HG03064 (cell line): Measurements from ENCODE around the gene KIF12.

Source experiments
- ATAC-seq: cut with Tn5 transposase; IDR thresholded peaks from one replicate; pipeline ENCODE4 v1.9.1; 2021; ENCODE audit warnings: low read depth; ENCODE audit not compliant: unreplicated experiment

Gene KIF12

DNA sequence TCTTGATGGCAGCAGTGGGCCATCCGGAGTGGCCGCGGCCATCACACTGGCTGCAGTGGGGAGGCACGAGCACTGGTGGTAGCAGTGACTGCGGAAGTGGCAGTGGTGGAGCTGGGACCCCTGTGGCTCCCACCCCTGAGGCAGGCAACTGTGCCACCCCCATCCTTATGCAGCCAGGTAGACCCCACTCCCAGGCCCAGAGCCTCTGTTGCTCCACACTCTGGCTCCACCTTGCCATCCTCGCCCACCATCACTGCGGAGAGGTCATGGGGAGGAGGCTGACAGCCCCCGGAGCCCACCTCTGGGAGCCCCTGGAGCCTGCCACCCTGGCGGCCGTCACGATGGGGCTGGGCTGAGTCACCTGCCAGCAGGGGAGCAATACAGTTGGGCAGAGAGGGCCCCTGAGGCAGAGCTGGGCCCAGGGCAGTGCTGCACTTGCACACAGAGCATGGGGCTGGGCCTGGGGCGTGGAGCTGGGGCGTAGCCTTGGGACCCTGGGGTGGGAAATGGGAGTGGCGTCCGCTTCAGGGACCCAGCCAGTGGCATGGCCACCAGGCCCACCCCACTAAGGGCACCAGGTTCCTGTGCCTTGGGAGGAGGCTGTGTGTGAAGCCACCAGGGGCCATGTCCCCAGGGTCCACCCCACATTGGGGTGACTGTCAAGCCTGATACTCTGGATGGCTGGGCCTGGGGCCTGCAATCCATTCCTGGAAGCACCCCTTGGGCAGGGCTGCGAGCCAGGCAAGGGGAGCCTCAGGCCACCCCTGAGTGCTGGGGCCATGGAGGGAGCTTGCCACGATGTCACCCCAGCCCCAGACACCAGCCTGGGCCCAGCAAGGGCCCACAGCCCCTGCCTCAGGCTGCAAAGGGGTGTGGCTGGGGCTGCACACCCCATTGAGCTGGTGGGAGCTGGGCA is 28.6 kb downstream of the KIF12 start:
- no peak for ATAC-seq

- ATAC-seq: no peak
These were observed 29.5 kb downstream of the KIF12 start for GRCh38 chr9:114069476-114070187.

DNA sequence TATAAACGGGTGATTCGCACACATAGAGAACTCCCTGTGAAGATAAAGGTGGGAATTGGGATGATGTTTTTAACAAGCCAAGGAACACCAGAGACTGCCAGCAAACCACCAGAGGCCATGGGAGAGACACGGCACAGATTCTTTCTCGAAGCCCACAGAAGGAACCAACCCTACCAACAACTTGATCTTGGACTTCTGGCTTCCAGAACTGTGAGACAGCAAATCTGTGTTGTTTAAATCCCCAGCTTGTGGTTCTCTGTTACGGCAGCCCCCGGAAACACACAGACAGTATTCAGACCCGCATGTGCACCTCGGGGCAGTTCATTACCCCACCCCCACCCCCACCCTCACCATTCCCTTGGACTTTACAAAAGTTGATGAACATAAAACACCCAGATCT is 33.8 kb downstream of the KIF12 start:
- no peak for ATAC-seq

- no peak for ATAC-seq
These were observed 37.1 kb downstream of the KIF12 start for GRCh38 chr9:114061830-114062474.

- ATAC-seq: no peak
These were observed 37.8 kb downstream of the KIF12 start for GRCh38 chr9:114061292-114061691.

DNA sequence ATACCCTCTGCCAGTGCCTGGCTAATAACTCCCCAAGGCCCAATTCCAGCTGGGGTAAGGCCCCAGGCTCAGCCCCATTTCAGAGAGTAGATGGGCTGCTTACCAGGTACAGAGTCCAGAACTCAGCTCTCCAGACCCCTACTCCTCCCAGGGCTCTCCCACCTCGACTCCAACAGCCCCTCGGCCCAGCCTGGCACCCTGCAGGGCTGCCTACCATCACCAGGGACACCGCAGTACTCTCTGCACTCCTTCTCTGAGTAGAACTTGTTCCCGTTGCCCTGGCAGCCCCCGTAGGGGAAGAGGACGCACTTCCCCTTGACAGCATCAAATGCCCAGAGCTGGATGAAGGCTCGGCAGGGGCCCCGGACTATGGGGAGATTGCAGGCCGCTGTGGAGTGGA is 38.4 kb downstream of the KIF12 start:
- ATAC-seq: no peak

GRCh38 chr9:114060070-114060469 is 39.0 kb downstream of the KIF12 start:
- ATAC-seq: no peak

DNA sequence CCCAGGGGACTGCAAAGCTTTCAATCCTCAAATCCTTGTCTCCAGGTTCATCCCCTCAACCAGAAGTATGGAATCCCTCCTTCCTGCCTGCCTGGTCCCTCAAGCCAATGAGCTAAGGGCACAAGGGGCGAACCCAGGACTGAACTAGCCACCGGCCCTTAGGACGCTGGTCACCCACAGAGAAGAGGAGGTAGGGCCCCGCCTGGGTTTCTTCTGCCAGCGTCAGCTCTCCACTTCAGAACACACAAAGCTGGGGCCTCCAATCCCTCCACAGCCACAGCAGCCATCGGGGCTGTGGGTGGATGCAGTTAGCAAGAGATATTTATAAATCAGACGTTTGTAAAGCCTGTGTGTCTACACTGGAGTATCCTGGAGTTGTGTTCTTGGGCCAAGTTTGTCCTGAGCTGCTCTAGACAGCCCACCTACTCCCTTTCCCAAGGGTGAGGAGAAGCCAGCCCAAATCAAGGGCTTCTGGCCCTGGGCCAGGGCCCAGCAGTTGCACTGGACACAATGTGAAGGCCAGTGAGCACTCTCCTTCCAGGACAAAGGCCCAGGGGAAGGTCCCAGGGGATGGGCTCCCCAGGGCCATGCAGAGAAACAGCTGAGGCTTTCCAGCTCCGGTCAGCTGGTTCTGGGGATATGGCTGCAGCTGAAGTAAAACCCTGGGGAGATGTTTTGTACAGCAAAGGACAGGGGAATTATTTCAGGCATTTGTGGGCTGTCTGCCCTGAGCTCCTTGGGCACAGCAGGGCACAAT is 39.9 kb downstream of the KIF12 start:
- ATAC-seq: no peak

DNA sequence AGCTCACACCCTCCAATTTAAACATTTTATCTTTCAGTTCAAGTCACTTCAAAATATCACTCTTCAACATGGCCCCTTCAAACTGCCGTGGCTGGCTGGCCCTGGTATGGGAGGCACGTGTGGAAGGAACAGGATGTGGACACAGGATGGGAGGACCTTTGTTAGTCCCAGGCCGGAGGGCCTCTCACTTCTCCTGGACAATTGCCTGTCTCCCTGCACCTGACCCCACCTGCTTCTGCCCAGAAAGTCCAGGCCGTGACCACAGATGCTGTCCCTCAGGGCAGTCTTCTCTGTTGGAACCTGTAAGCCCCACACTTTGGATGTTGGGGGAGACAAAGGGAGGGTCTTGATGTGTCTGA is 40.4 kb downstream of the KIF12 start:
- no peak for ATAC-seq

DNA sequence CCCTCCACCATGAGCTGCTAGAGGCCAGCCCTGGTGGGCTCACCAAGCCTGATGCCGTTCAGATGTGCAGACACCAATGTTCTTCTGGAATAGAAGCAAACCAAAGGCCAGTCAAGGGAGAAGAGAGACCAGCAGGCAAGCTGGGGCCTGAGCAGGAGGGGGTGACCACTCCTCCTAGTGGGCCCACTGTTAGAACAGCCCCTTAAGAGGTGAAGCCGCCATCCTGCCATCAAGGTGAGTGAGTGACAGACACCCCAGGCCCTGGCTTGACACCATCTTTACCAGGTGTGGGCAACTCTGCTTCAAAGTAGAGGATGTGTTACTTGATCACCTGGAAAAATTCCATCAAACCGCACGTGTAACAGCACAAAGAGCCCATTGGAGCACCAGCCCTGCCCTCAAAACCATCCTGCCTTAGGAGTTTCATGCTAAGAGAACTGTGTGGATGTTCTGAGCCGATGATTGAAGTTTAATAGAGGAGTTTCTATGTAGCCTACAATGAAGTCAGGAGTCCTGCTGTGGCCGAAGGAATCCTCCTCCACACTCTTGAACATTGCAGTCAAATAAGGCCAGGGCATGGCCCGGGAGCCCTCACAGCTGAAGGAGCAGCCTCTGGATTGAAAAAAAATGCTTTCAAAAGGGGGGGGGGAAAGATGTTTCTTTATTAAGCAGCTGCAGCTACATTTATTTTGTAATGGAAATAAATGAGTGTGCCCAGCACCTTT is 41.8 kb downstream of the KIF12 start:
- no peak for ATAC-seq

DNA sequence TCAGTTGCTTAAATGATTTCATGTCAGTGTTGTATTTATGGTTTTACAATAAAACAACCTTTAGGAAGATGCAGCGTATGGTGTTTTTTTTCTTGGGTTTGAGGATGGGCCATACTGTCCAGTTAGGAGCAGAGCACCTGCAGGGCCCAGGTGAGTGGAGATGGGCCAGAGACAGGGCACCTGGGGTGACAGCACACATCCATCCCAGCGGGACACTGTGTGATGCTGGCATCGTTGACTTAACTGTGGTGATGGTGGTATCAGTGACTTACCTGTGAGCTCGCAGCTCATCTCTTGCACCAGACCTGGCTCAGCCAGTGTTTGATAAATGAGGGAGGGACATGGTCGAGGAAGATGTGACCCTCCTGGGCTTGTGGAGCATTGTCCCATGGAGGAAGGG is 42.6 kb downstream of the KIF12 start:
- no peak for ATAC-seq

DNA sequence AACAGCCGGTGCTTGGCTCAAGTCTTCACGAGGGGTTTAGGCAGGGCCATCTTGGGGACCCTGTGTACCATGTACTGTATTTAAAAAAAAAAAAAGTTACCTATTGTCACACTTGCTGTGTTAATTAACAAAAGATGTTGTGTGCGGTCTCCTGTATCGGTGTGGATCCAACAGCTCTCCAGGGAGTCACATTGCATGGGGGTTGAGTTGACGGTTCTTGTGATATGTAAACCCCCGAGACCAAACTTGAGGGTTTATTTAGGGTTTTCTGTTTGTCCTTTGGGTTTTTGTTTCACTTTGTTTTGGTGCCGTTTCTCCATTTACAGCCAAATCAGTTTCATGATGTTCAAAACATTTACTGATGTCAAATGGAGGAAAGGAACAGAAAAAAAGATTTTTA is 43.2 kb downstream of the KIF12 start:
- no peak for ATAC-seq

DNA sequence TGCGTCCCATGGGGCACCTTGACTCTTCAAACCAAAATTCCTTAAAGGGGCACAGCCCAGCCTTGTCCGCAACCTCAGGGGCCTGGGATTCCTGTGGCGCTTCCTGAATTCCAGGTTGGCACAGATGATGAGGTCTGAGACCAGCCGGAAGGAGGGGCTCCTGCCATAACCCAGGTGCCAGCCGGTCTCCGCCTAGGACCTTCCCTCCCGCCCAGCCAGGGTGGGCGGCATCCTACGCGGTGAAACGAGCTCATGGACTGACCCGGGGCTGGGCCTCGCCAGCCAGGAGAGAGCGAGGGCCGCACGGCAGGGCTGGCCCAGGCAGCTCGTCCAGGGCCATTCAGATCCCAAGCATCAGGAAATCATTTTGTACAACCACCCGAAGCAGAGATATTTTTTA is 44.0 kb downstream of the KIF12 start:
- no peak for ATAC-seq

GRCh38 chr9:114054191-114054690 is 44.9 kb downstream of the KIF12 start:
- no peak for ATAC-seq

DNA sequence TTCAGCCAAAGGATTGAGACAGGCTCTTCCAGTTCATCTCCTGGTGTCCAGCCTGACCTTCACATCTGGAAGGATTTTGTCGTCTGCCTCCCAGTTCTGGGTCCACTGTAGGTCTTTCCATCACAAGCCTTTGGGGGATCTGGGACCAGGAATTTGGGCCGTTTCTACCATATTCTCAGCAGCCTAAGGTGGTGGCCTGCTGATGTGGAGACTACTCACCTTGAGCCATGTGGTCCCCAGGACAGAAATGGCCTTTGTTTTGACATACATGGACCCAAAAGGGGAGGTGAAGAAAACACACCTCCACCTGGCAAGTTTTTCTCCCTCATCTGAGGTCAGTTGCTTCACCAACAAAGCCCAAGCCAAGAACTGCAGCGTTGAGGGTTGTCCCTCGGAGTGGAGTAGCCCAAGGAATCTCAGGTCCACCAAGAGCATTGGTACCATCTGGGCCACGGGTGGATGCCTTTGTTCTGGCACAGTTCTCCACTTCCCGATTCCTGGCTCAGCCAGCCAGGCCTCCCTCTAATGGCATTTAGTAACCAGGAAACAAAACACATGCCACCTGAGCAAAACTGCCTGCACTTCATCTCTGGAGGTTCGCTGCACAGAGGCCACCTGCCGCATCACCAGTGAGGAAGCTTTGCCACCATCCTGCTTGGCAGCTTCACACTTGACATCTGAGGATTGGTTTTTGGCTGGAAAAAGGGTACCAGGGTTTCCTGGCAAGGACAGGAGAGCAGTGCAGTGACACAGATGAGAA is 45.7 kb downstream of the KIF12 start:
- no peak for ATAC-seq

DNA sequence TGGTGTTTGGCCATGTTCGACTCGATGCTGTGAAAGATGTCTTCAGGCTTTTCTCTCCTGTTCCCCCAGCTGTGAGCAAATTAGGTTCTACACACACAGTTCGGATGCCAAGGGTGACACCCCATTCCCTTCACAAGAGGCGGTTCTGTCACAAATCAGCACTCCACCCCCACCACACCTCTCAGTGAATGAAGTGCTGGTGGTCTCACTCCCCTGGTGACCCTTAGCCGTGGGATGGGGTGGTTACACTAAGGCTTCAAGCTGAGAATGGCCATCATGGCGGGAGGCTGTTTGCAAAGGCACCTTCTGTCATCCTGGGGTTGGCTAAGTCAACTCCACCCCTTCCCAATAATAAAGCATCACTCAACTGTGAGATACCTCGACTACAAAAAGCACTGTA is 47.4 kb downstream of the KIF12 start:
- ATAC-seq: no peak

DNA sequence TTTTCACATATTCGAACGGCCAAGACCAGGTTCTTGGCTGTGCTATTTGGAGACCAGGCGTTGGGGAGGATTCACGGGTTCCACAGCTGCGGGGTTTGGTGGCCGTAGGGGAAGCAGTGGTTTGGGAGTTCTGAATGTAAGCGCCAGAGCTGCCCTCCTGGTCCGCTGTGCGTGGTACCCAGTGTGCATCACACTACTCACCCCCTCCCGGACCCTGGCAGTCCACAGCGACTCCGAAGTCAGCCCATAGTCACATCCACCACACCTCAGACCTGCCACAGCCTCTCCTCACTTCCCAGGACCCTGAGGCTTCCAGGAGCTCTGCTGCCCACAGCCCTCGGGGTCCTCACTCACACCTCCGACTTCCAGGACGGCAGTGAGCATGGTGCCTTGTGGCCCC is 47.8 kb downstream of the KIF12 start:
- no peak for ATAC-seq

- ATAC-seq: no peak
These were observed 48.4 kb downstream of the KIF12 start for GRCh38 chr9:114050646-114051045.

DNA sequence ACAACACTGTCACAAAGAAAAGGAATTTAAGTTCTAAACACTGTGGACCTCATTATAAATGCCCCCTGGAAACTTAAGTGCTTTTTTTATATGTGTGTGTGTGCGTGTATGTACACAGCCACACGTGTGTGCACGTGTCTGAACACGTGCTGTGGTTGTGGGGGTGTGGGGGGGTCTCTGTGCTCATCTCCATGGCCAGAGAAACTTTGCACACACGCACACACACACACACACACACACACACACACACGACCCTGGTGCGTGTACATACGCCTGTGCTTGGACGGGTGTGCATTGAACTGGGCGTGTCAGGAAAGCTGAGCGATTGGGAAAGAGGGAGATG is 48.9 kb downstream of the KIF12 start:
- ATAC-seq: no peak
